A549 treated with CpdA at 1 μM for 4 hours (cell line): Measurements from ENCODE around the gene KCTD2. TPM values are rescaled to one million over a fixed set of nuclear protein-coding genes. Genes with fewer than 3 reads are reported as not detected.

ENCODE experiments used
- total RNA-seq: library from RNA; stranded (reverse); fragments of 200-300 nt; extraction: Qiagen RNA extraction; gene quantifications from 5 replicates; pipeline ENCODE4 v1.2.3, GENCODE V29; 2022; ENCODE audit warnings: low read depth

The KCTD2 gene, protein sequence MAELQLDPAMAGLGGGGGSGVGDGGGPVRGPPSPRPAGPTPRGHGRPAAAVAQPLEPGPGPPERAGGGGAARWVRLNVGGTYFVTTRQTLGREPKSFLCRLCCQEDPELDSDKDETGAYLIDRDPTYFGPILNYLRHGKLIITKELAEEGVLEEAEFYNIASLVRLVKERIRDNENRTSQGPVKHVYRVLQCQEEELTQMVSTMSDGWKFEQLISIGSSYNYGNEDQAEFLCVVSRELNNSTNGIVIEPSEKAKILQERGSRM
- 27.8 to 28.7 TPM (median 27.9 TPM) in 5 replicates for total RNA-seq

DNA sequence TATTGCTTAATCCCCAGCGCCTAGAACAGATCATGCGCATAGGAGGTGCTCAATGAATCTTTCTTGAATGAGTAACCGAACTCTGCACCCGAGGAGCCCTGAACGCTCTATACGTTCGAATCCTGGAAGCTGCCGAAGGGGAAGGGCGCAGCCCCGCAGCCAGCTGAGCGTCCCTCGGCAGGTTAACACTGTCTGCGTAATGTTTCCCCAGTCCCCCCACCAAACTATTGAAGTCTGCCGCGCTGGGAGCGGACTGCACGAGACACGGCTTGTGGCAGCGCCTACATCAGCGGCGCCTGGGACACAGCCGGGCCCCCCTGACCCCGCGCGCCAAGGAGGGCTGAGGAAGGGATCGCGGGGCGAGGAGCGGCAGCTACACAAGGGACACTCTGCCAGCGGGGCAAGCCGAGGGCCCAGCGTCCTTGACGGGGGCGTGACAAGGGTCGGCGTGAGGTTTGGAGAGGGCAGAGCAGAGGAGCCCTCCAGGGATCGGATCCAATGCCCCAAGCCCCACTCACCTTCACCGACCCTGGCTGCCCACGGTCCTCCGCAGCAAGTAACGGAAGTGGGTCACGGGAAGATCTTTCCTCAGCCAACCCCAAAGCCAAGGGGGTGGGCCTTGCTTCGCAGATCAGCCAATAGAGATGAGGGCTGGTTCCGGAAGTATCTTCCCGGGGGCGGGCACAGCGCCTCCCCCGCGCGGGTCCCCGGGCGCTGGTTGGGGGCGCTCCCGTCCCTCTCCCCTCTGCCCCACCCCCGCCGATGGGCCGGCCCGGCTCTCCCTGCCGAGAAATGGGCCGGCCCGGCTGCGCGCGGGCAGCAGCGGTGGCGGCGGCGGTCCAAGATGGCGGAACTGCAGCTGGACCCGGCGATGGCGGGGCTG, at the start of gene KCTD2, which contains the start of gene ATP5PD:
Gene KCTD2 (plus strand): TSS at position 819 of the 883 bp plus-strand sequence. CDS start 26 bp downstream, at position 845.
Gene ATP5PD (minus strand): TSS at position 563 of the 883 bp plus-strand sequence. CDS start 4,319 bp downstream, outside the sequence.

DNA sequence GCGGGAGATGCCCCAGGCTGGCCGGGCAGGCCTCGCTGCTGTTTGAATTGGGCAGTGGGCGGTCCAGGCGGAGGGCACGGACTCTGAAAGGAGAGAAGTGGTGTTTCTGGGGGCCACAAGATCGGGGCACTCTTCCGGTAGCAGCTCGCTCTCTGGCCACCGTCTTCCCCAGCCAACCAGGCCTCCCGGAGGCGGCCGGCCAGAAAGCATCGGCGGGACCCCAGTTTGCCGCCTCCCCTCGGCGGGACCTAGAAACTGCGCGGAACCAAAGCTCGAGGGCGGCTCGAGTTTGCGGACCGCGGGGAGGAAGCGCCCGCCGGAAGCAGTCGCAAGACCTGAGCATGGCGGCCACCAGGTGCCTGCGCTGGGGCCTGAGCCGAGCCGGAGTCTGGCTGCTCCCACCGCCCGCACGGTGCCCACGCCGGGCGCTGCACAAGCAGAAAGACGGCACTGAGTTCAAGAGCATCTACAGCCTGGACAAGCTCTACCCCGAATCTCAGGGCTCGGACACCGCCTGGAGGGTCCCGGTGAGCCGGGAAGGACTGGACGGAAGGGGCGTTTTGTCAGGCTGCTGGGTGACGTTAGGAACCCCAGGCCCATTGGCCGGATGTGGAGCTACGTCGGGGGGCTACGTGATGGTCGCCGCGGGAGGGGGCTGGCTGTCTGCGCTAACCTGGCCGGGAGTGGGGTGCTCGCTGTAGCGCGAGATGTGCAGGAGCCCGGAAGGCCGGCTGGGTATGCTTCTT, 34.5 kb upstream of the KCTD2 start, which contains the start of gene MRPL58:
Gene MRPL58 (plus strand): TSS at position 325 of the 746 bp plus-strand sequence. CDS start 17 bp downstream, at position 342.

DNA sequence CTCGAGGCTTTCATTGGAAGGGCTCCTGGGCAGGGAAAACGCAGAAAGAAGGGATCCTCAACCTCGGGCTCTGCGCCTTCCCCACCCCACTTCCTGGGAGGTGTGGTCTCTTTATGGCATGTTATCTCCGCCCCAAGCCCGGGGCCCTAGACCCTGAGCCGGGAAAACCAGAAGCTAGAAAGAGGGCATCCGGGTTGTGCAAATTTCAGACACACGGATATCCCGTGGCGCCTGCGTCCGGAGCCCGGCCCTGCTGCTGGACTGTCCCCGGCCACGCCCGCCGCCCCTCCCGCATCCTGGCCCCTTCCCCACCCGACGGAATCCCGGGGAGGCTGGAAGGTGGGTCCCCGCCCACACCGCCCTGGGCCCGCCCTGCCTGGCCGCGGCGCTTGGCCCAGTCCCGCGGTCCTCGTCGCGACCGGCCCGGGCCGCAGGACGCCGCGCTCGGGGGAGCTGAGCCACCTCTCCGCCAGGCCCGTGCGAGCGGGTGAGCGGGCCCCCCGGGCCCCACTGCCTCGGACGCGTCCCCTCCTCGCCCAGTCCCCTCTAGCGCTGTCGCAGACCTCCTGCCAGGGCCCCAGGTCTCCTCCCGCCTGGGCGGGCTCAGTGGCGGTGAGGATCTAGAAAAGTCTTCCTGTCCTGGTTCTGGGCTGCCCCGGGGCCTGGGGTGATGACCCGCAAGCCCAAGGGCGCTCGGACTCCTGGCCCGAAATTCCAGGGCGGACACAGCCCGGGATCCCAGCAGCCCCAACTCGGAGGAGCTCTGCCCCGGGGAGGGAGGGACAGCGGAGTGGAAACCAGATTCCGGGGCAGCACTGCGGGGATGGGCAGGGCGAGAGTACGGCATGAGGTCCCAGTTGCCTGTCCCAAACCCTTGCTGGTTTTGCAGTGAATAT, 40.8 kb downstream of the KCTD2 start, which contains the start of gene SLC16A5:
Gene SLC16A5 (plus strand): TSS at position 397 of the 896 bp plus-strand sequence. CDS start 5,683 bp downstream, outside the sequence.

DNA sequence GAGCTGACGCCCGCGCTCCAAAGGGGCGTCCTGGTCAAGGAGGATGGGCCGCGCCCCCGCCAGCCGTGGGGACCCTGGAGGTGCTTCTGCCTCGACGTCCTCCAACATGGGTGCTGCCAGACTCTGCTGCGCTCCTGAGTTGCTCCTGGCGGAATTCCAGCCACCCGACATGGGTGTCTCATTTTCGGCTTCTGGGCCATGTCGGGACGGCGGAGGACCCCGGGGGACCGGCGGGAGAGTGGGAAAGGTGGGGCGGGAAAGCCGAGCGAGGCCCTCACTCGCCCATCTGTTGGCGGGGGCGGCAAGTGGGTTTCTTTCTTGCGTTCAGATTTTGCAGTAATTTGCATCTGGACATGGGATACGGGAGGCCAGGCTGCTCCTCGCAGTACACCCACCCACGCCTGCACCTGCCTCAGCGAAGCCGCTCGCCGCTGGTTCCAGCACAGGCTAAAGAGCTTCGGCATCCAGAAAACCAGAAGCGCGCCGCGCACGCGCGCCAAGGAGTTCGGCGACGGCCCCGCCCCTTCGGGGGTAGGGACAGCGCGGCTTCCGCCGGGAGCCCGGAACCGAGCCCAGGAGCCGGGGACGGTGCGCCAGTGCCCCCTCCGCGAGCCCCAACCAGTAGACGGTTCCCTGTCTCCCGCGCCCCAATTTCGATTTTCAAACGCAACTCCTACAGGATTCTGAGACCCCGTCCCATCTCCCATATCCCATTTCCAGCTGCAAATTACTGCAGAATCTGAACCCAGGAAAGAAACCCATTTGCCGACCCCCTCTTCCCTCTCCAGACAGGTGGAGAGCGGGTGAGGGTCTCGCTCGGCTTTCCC, 62.6 kb downstream of the KCTD2 start, which contains the start of gene ARMC7:
Gene ARMC7 (plus strand): TSS at position 563 of the 827 bp plus-strand sequence. CDS start 320 bp downstream, outside the sequence.

Other genes with a start within 250 kb of the KCTD2 start
- 0.22 to 0.71 TPM (median 0.25 TPM) in 5 replicates for gene GRIN2C, start 187.3 kb upstream of the KCTD2 start, total RNA-seq
- gene FDXR, start 174.2 kb upstream of the KCTD2 start, total RNA-seq, result 47.7 to 70.8 TPM (median 64.3 TPM) in 5 replicates
- gene FADS6, start 153.6 kb upstream of the KCTD2 start, total RNA-seq, result not detected in 5 replicates
- 0.02 to 0.12 TPM (median 0.08 TPM) in 4 of 5 replicates, not detected in the other for gene USH1G, start 124.0 kb upstream of the KCTD2 start, total RNA-seq
- 0.06 to 0.17 TPM (median 0.08 TPM) in 4 of 5 replicates, not detected in the other for gene OTOP2, start 123.0 kb upstream of the KCTD2 start, total RNA-seq
- not detected in 5 replicates for gene OTOP3, start 111.3 kb upstream of the KCTD2 start, total RNA-seq
- 6.6 to 8.5 TPM (median 7.2 TPM) in 5 replicates for gene HID1, start 74.5 kb upstream of the KCTD2 start, total RNA-seq
- gene CDR2L, start 59.6 kb upstream of the KCTD2 start, total RNA-seq, result 33.1 to 46.8 TPM (median 45.6 TPM) in 5 replicates
- 77.1 to 83.4 TPM (median 81.1 TPM) in 5 replicates for gene MRPL58, start 34.6 kb upstream of the KCTD2 start, total RNA-seq
- 479 to 548 TPM (median 503 TPM) in 5 replicates for gene ATP5PD, start 256 bp upstream of the KCTD2 start, total RNA-seq
- 20.6 to 29.3 TPM (median 26.9 TPM) in 5 replicates for gene SLC16A5, start 40.7 kb downstream of the KCTD2 start, total RNA-seq
- gene ARMC7, start 62.7 kb downstream of the KCTD2 start, total RNA-seq, result 17.8 to 22.6 TPM (median 18.7 TPM) in 5 replicates
- gene NT5C, start 84.5 kb downstream of the KCTD2 start, total RNA-seq, result 87.9 to 130 TPM (median 123 TPM) in 5 replicates
- 746 to 889 TPM (median 834 TPM) in 5 replicates for gene JPT1, start 107.3 kb downstream of the KCTD2 start, total RNA-seq
- gene SUMO2, start 135.7 kb downstream of the KCTD2 start, total RNA-seq, result 351 to 397 TPM (median 381 TPM) in 5 replicates
- 97.9 to 115 TPM (median 108 TPM) in 5 replicates for gene NUP85, start 158.5 kb downstream of the KCTD2 start, total RNA-seq
- 25.0 to 33.0 TPM (median 28.9 TPM) in 5 replicates for gene GGA3, start 214.4 kb downstream of the KCTD2 start, total RNA-seq
- 146 to 185 TPM (median 183 TPM) in 5 replicates for gene MRPS7, start 214.7 kb downstream of the KCTD2 start, total RNA-seq
- 30.1 to 36.9 TPM (median 36.0 TPM) in 5 replicates for gene MIF4GD, start 224.0 kb downstream of the KCTD2 start, total RNA-seq
- 17.6 to 24.7 TPM (median 22.9 TPM) in 5 replicates for gene SLC25A19, start 242.2 kb downstream of the KCTD2 start, total RNA-seq